Cardiac fibroblast (primary cell): ENCODE results near the gene CELF2.

ENCODE experiments used
- DNase-seq, 2 donors: peaks; one replicate each; pipeline versions ENCODE4 v3.0.0 to v3.0.0-alpha.2; 2010; ENCODE audit warnings: low read depth in 2 of 2
- H3K4me3 ChIP-seq, 2 donors: replicated peaks in 1 of 2; 1 replicate in 1 of 2; 2 replicates in 1 of 2; pipeline ENCODE4 v1.5.1; 2011; ENCODE audit warnings: low read depth in 2 of 2, low read length in 2 of 2, mild to moderate bottlenecking in 2 of 2, moderate library complexity in 1 of 2
- CTCF ChIP-seq: IDR thresholded peaks from one replicate; pipeline ENCODE4 v1.5.1; 2011; ENCODE audit warnings: low read depth, mild to moderate bottlenecking, low read length, inconsistent platforms

CELF2 gene

GRCh38 chr10:11351801-11352200 lies 334.1 kb downstream of the CELF2 start:
- H3K4me3 ChIP-seq = no peak overlapping the region
- TF ChIP-seq CTCF = no peak
- no peak for DNase-seq

GRCh38 chr10:11353006-11353896 lies 335.6 kb downstream of the CELF2 start:
- no peak overlapping the region for H3K4me3 ChIP-seq
- TF ChIP-seq CTCF = no peak
- no peak for DNase-seq

- no peak overlapping the region for H3K4me3 ChIP-seq
- no peak for DNase-seq
- TF ChIP-seq CTCF = no peak
These were observed 337.2 kb downstream of the CELF2 start for GRCh38 chr10:11354823-11355222.

GRCh38 chr10:11355592-11355991 lies 337.9 kb downstream of the CELF2 start:
- TF ChIP-seq CTCF = no peak
- no peak for DNase-seq

GRCh38 chr10:11357439-11357838 lies 339.8 kb downstream of the CELF2 start:
- H3K4me3 ChIP-seq = no peak overlapping the region
- no peak for TF ChIP-seq CTCF
- no peak for DNase-seq

More at GRCh38 chr10:11355592-11355991, 337.9 kb downstream of the CELF2 start:
- no peak overlapping the region for H3K4me3 ChIP-seq

- no peak for TF ChIP-seq CTCF
- no peak for DNase-seq
- no peak overlapping the region for H3K4me3 ChIP-seq
These were observed 340.3 kb downstream of the CELF2 start for GRCh38 chr10:11358011-11358410.
